GM12875 (cell line): ENCODE results near the gene ARHGEF1.

Source experiments
- H3K4me3 ChIP-seq: one replicate; pipeline ENCODE4 v1.5.1; 2011; ENCODE audit warnings: low read depth, low read length, control low read depth
- CTCF ChIP-seq: IDR thresholded peaks from 2 replicates; pipeline ENCODE4 v1.5.1; 2011; ENCODE audit warnings: low read depth, mild to moderate bottlenecking, control low read depth, inconsistent platforms, low read length, moderate library complexity, borderline replicate concordance; ENCODE audit not compliant: insufficient read depth

ARHGEF1 gene

GRCh38 chr19:41932259-41932719 lies 49.3 kb downstream of the ARHGEF1 start:
- H3K4me3 ChIP-seq, result no peak overlapping the region
- TF ChIP-seq CTCF, result no peak

- no peak for TF ChIP-seq CTCF
- no peak overlapping the region for H3K4me3 ChIP-seq
Measured at GRCh38 chr19:41932720-41933332, 49.8 kb downstream of the ARHGEF1 start.

DNA sequence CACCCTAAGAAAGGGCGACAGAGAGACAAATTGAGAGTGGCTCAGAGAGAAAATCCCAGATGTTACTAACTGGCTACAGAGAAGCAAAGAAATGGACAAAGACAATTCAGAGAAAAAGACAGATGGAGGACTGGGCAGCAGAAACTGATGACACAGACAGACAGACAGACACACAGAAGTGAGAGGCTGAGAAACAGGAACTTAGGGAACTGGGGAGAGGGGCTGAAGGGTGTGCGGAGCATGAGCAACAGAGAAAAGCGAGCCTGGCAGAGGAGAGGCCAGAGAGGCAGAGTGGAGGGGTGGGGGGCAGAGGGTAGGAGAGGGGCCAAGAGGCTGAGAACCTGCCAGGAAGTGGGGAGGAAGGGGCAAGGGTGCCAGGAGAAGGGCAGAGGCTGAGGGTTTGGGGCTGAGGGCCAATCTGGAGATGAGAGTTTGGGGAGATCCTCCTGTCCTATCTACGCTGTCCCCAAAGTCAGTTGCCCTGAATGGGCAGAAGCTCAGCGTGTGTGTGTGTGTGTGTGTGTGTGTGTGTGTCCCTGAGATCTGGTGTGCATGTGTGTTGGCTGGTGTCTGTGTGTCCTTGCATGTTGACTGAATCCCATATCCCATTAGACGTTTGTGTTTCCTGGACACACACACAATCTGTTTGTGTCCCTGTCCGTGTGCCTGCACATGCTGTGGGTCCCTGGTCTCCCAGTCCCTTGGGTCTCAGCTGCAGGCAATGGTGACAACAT lies 50.9 kb downstream of the ARHGEF1 start:
- H3K4me3 ChIP-seq, result no peak overlapping the region
- TF ChIP-seq CTCF, result no peak

- H3K4me3 ChIP-seq, result no peak overlapping the region
- peak; percentile 89 for TF ChIP-seq CTCF
Measured at GRCh38 chr19:41934849-41935374, 51.9 kb downstream of the ARHGEF1 start.

DNA sequence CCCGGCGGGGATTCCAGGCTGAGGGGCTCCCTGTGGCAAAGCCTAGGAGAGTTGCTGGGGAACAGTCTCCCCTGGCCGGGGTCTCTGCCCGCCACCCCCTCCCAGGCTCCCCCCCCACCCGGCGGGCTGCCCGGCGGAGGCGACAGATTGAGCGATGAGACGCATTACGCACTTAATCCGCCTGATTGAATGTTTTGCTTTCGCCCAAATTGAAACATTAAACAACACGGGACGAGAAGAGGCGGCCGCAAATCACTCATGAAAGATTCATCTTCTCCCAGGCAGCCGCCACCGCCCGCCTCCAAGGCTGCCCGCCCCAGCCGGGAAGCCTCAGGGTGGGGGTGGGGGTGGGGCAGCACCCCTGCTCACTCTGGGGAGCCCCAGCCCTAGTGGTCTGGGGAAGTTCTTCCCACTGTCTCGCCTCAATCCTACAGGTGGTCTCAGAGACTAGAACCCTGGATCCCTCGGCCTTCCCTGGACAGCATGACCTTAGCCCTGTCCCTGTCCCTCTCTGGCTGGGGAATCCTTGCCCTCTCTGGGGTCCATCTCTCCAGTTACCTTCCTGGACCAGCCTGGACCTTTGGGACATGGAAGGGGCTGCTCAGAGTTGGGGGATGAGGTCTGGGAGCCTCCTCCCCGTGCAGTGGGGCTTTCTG lies 52.9 kb downstream of the ARHGEF1 start:
- H3K4me3 ChIP-seq, result no peak overlapping the region
- no peak for TF ChIP-seq CTCF

DNA sequence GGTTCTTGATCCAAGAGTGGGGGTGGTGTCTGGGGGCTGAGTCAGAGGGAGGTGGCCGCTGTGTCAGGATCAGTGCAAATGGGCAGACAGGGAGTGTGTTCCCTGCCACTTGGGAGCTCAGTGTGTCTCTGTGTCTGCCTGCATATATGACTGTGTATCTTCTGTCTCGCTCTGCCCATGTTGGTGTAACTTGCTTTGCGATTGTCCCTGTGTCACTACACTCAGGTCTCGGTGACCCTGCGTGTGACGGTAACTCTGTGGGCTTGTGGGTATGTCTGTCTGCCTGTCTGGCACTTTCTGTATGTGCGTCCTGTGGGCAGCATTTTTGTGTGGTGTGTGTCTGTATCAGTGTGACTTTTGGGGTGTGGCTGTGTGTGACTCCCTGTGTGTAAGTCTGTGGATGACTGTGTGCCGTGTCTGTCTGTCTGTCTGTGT lies 53.4 kb downstream of the ARHGEF1 start:
- H3K4me3 ChIP-seq, result no peak overlapping the region
- no peak for TF ChIP-seq CTCF
